ENCODE results near the gene TOX3. TPM values are rescaled to one million over a fixed set of nuclear protein-coding genes. Genes with fewer than 3 reads are reported as not detected.

The TOX3 gene
- total and polyA plus RNA-seq, 11 donors: 0.17 TPM; not detected in 10

DNA sequence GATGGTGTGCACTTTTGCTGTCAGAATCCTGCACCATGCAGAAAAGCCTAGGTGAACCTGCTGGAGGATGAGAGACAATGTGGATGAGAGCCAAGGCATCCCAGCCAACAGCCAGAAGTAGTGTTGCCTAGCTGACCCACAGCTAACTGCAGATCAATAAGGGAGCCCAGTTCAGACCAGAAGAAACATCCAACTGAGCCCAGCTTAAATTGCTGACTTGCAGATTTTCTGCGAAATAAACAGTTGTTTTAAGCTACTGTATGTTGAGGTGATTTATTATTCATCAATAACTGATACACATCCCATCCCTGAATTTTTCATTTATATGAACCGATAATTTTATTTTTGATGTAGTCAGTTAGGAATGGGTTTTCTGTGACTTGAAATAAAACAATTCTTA, 39.2 kb upstream of the TOX3 start:
- WGBS, 4 donors: 92 to 95% (median 94%) methylated on average over 2 of the region's 2 CpGs
- DNase-seq: no peak
- H3K27me3 ChIP-seq: no peaks in the 10 kb centered on the region
- intact Hi-C loops (cut with DNase I): no loop called here
- H3K27ac ChIP-seq: no peak overlapping the region
- TF ChIP-seq CTCF (IDR thresholded peaks at IDR 0.05) (no peak), POLR2A (IDR thresholded peaks at IDR 0.05) (no peak)
- H3K36me3 ChIP-seq: no peaks in the 10 kb centered on the region
- no peak for ATAC-seq
- H3K9me3 ChIP-seq: no peaks in the 10 kb centered on the region
- no peaks in the 10 kb centered on the region for H3K4me1 ChIP-seq
- no peak overlapping the region for H3K4me3 ChIP-seq

DNA sequence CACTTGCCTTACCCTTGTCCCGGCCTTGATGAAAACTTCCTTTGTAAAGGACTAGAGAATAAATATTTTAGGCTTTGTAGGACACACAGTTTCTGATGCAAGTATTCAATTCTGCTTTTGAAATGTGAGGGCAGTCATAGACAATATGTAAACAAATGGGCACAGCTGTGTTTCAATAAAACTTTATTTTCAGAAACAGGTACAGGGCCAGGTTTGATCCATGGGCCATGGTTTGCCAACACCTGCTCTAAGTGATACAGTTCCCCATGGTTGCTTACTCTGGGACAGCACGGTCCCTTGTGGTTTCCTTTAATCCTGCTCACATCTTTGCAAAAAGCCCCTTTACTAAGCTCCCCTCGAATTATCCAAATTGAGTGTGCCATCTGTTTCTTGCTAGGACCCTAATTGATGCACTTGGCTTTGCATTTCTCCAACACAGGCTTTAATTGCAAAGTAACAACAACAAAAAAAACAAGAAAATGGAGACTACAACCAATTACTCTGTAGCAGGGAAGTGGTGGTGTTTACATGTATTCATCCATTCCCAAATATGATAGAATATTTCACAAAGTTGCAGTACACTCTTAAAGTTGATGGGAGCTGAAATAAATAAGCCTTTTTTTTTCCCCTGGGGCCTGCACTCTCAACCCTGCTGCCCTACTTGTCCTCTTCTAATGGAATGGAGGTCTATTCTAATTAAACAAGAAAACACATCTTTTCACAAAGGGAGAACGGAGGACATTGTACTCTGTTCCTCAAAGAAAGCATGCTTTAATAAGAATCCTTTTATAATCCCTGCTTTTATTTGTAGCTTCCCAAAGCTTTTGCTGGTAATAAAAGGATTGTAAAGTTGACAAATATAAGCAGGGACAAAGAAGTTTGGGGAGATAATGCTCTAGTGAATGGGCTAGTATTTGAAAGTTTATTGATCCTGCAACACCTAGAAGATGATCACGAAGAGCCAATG, 37.7 kb upstream of the TOX3 start:
- WGBS, 4 donors: 78 to 87% (median 82%) methylated on average over 5 of the region's 5 CpGs
- no peaks in the 10 kb centered on the region for H3K4me1 ChIP-seq
- intact Hi-C loops (cut with DNase I): no loop called here
- no peak for ATAC-seq
- DNase-seq: no peak
- TF ChIP-seq POLR2A (IDR thresholded peaks at IDR 0.05) (no peak), CTCF (IDR thresholded peaks at IDR 0.05) (no peak)
- H3K36me3 ChIP-seq: no peaks in the 10 kb centered on the region
- no peak overlapping the region for H3K27ac ChIP-seq
- H3K27me3 ChIP-seq: no peaks in the 10 kb centered on the region
- H3K4me3 ChIP-seq: no peak overlapping the region
- no peaks in the 10 kb centered on the region for H3K9me3 ChIP-seq

- TF ChIP-seq POLR2A (IDR thresholded peaks at IDR 0.05) (no peak), CTCF (IDR thresholded peaks at IDR 0.05) (no peak)
- Histone ChIP-seq H3K9me3 (no peaks in the 10 kb centered on the region), H3K27me3 (peaks cover 0 to 6% (median 0%) of the 10 kb centered on the region in 9 donors), H3K36me3 (no peaks in the 10 kb centered on the region), H3K4me1 (no peaks in the 10 kb centered on the region), H3K4me3 (no peak overlapping the region), H3K27ac (no peak overlapping the region)
- WGBS, 4 donors: 78 to 91% (median 83%) methylated on average over 4 of the region's 4 CpGs
- DNase-seq (no peak), ATAC-seq (no peak)
- intact Hi-C loops (cut with DNase I): no loop called here
Observed at GRCh38 chr16:52581530-52581929, 34.6 kb upstream of the TOX3 start.

DNA sequence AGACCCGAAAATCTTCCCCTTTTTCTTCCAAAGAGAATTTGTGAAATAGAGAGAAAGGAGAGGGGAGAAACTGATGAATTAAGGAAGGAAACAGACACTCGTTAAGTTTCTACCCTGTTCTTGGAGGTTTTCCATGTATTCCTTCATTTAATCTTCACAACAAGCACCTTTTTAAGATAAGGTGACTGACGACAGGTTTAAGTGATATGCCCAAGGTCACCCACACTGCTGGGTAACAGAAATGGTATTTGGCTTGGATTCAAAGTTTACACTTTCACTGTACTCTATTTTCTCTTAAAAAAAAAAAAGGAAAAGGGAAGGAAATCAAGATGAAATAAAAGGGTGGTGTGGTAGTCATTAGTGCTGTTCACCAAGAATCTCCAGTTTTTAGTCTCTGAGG, 33.5 kb upstream of the TOX3 start:
- Histone ChIP-seq H3K4me1 (no peaks in the 10 kb centered on the region), H3K27ac (no peak overlapping the region), H3K27me3 (peaks cover 0 to 6% (median 0%) of the 10 kb centered on the region in 9 donors), H3K4me3 (no peak overlapping the region), H3K36me3 (no peaks in the 10 kb centered on the region), H3K9me3 (no peaks in the 10 kb centered on the region)
- WGBS, 4 donors: 30 to 38% (median 37%) methylated on average over 3 of the region's 3 CpGs
- ATAC-seq: no peak
- no peak for DNase-seq
- intact Hi-C loops (cut with DNase I): no loop called here
- TF ChIP-seq POLR2A (IDR thresholded peaks at IDR 0.05): no peak
- TF ChIP-seq CTCF (IDR thresholded peaks at IDR 0.05): no peak

All from heart left ventricle (tissue), 16 donors.